IMR-90 (cell line): Measurements from ENCODE around the gene CPED1. TPM values are rescaled to one million over a fixed set of nuclear protein-coding genes. Genes with fewer than 3 reads are reported as not detected.
A peak's percentile ranks its signal among the peaks of the same experiment; 100 is the strongest.

Source experiments
- ATAC-seq: fragments of 200-7000 bp; cut with Tn5 transposase; 2 replicates; pipeline ENCODE4 v1.9.1; 2020; ENCODE audit warnings: low read depth, mild to moderate bottlenecking, moderate library complexity
- BruUV-seq: library from RNA; stranded (reverse); fragments of 400-500 nt; replicated peaks from 2 replicates; lab custom pipeline; 2021; lab: Mats Ljungman, UMichigan
- CTCF ChIA-PET: fragments of 300-600 bp; formaldehyde crosslinking; extraction: SDS; loops from one replicate; lab custom pipeline; 2021; ENCODE audit warnings: antibody characterized with exemption; lab: Yijun Ruan, JAX
- POLR2A ChIA-PET: fragments of 300-600 bp; sonication (Branson Sonifier 250); formaldehyde crosslinking; loops from one replicate; lab custom pipeline; 2022; ENCODE audit warnings: antibody characterized with exemption; ENCODE audit not compliant: unreplicated experiment; lab: Charles Lee
- DNase-seq: peaks from one replicate; pipeline ENCODE4 v3.0.0; 2013
- H2AFZ ChIP-seq: replicated peaks from 2 replicates; pipeline ENCODE3; 2013; ENCODE audit warnings: low read length, mild to moderate bottlenecking; ENCODE audit not compliant: poor library complexity
- H2AK5ac ChIP-seq: 2 replicates; pipeline ENCODE4 v1.6.1; 2013; ENCODE audit warnings: low read depth, low read length, inconsistent platforms
- H2AK9ac ChIP-seq: replicated peaks from 2 replicates; pipeline ENCODE3; 2013; ENCODE audit warnings: mild to moderate bottlenecking, low read depth, low read length, moderate library complexity; ENCODE audit not compliant: poor library complexity
- H2BK120ac ChIP-seq: 2 replicates; pipeline ENCODE4 v1.6.1; 2013; ENCODE audit warnings: low read depth, low read length, inconsistent platforms
- H2BK15ac ChIP-seq: 3 replicates; pipeline ENCODE4 v1.6.1; 2013; ENCODE audit warnings: low read depth, low read length, inconsistent platforms
- H2BK20ac ChIP-seq: 2 replicates; pipeline ENCODE4 v1.6.1; 2013; ENCODE audit warnings: low read depth, mild to moderate bottlenecking, inconsistent platforms, low read length, moderate library complexity
- H2BK5ac ChIP-seq: 2 replicates; pipeline ENCODE4 v1.6.1; 2013; ENCODE audit warnings: mild to moderate bottlenecking, low read depth, low read length, inconsistent platforms; ENCODE audit not compliant: poor library complexity, severe bottlenecking
- H3K14ac ChIP-seq: replicated peaks from 2 replicates; pipeline ENCODE4 v1.6.1; 2013; ENCODE audit warnings: low read depth, low read length, inconsistent platforms
- H3K18ac ChIP-seq: 2 replicates; pipeline ENCODE4 v1.6.1; 2013; ENCODE audit warnings: low read depth, low read length, control low read depth
- H3K23ac ChIP-seq: 2 replicates; pipeline ENCODE4 v1.6.1; 2013; ENCODE audit warnings: low read depth, low read length, inconsistent platforms
- H3K27ac ChIP-seq: 2 replicates; pipeline ENCODE4 v1.5.1; 2013; ENCODE audit warnings: mild to moderate bottlenecking, control low read depth, low read length; ENCODE audit not compliant: insufficient read depth
- H3K27me3 ChIP-seq: 2 replicates; pipeline ENCODE4 v1.6.1; 2013; ENCODE audit warnings: low read length; ENCODE audit not compliant: control insufficient read depth, insufficient read depth
- H3K36me3 ChIP-seq: 2 replicates; pipeline ENCODE4 v1.6.1; 2013; ENCODE audit warnings: low read length, mixed read lengths; ENCODE audit not compliant: control insufficient read depth, insufficient read depth
- H3K4ac ChIP-seq: 2 replicates; pipeline ENCODE4 v1.6.1; 2013; ENCODE audit warnings: low read depth, low read length, inconsistent platforms
- H3K4me1 ChIP-seq: 2 replicates; pipeline ENCODE4 v1.6.1; 2013; ENCODE audit warnings: low read length, mixed read lengths; ENCODE audit not compliant: control insufficient read depth, insufficient read depth
- H3K4me2 ChIP-seq: 2 replicates; pipeline ENCODE4 v1.6.1; 2013; ENCODE audit warnings: low read depth, mild to moderate bottlenecking, control low read depth, low read length, moderate library complexity
- H3K4me3 ChIP-seq: 2 replicates; pipeline ENCODE4 v1.5.1; 2013; ENCODE audit warnings: low read depth, mild to moderate bottlenecking, control low read depth, low read length, moderate library complexity; ENCODE audit not compliant: insufficient read depth
- H3K56ac ChIP-seq: 2 replicates; pipeline ENCODE4 v1.6.1; 2013; ENCODE audit warnings: low read length, inconsistent platforms; ENCODE audit not compliant: insufficient read depth; ENCODE audit errors: extremely low read depth
- H3K79me1 ChIP-seq, 2 experiments: 2 replicates each; pipeline ENCODE4 v1.6.1; 2013; ENCODE audit warnings: low read length in 2 of 2, inconsistent platforms in 1 of 2, low read depth in 1 of 2
- H3K9ac ChIP-seq: 2 replicates; pipeline ENCODE4 v1.6.1; 2013; ENCODE audit warnings: low read depth, low read length, control low read depth
- H3K9me1 ChIP-seq: 2 replicates; pipeline ENCODE4 v1.6.1; 2013; ENCODE audit warnings: low read length, inconsistent platforms; ENCODE audit not compliant: insufficient read depth
- H3K9me3 ChIP-seq: 2 replicates; pipeline ENCODE4 v1.6.1; 2013; ENCODE audit warnings: low read length; ENCODE audit not compliant: control insufficient read depth, insufficient read depth
- H4K20me1 ChIP-seq: 2 replicates; pipeline ENCODE4 v1.6.1; 2013; ENCODE audit warnings: low read length, inconsistent platforms; ENCODE audit not compliant: insufficient read depth
- H4K5ac ChIP-seq: 2 replicates; pipeline ENCODE4 v1.6.1; 2013; ENCODE audit warnings: mild to moderate bottlenecking, low read depth, low read length, control low read depth
- H4K8ac ChIP-seq, 2 experiments: 2 replicates each; pipeline ENCODE4 v1.6.1; 2013; ENCODE audit warnings: low read depth in 2 of 2, low read length in 2 of 2, control low read depth in 1 of 2, inconsistent platforms in 1 of 2
- H4K91ac ChIP-seq: 2 replicates; pipeline ENCODE4 v1.6.1; 2013; ENCODE audit warnings: low read depth, low read length, inconsistent platforms; ENCODE audit not compliant: insufficient read depth
- BHLHE40 ChIP-seq: fragments of 150-350 bp; IDR thresholded peaks from 2 replicates; pipeline ENCODE4 v1.6.1; 2016; ENCODE audit warnings: mild to moderate bottlenecking, low read depth, low read length
- CEBPB ChIP-seq: IDR thresholded peaks from 2 replicates; pipeline ENCODE4 v1.6.1; 2012; ENCODE audit warnings: low read depth, low read length, improper control_type of control experiment
- CTCF ChIP-seq: conservative IDR thresholded peaks from 2 replicates; pipeline ENCODE4 v1.5.1; 2012; ENCODE audit warnings: mild to moderate bottlenecking, low read depth, low read length, improper control_type of control experiment
- ELK1 ChIP-seq: fragments of 150-350 bp; IDR thresholded peaks from 2 replicates; pipeline ENCODE4 v1.6.1; 2016; ENCODE audit warnings: low read depth, mild to moderate bottlenecking, low read length, moderate library complexity, borderline replicate concordance
- MAFK ChIP-seq: IDR thresholded peaks from 2 replicates; pipeline ENCODE4 v1.6.1; 2012; ENCODE audit warnings: low read depth, low read length, improper control_type of control experiment
- MAZ ChIP-seq: IDR thresholded peaks from 2 replicates; pipeline ENCODE4 v1.6.1; 2012; ENCODE audit warnings: low read depth, mild to moderate bottlenecking, low read length, improper control_type of control experiment, moderate library complexity, borderline replicate concordance
- MXI1 ChIP-seq: IDR thresholded peaks from 2 replicates; pipeline ENCODE4 v1.6.1; 2012; ENCODE audit warnings: low read depth, mild to moderate bottlenecking, low read length, moderate library complexity, borderline replicate concordance
- POLR2A ChIP-seq: IDR thresholded peaks from 2 replicates; pipeline ENCODE4 v1.6.1; 2012; ENCODE audit warnings: mild to moderate bottlenecking, low read depth, low read length
- RCOR1 ChIP-seq: IDR thresholded peaks from 2 replicates; pipeline ENCODE4 v1.6.1; 2012; ENCODE audit warnings: mild to moderate bottlenecking, low read length, improper control_type of control experiment; ENCODE audit not compliant: insufficient replicate concordance
- RFX5 ChIP-seq: IDR thresholded peaks from 2 replicates; pipeline ENCODE4 v1.8.0; 2012; ENCODE audit warnings: low read depth, mild to moderate bottlenecking, low read length, moderate library complexity
- SMC3 ChIP-seq: fragments of 150-350 bp; IDR thresholded peaks from 2 replicates; pipeline ENCODE4 v1.6.1; 2016; ENCODE audit warnings: low read depth, mild to moderate bottlenecking, antibody characterized with exemption, low read length, moderate library complexity
- USF2 ChIP-seq: fragments of 150-350 bp; IDR thresholded peaks from 2 replicates; pipeline ENCODE4 v1.6.1; 2017; ENCODE audit warnings: mild to moderate bottlenecking, antibody characterized with exemption, low read length, low read depth
- WGBS, 2 experiments: methylation state at CpG; one replicate each; pipeline versions ENCODE4 v1.1.5 to v1.1.7; 2013; ENCODE audit warnings: missing lambda C conversion rate in 2 of 2; ENCODE audit not compliant: insufficient read length in 1 of 2; ENCODE audit errors: extremely low coverage in 2 of 2; 5-methylcytosine and 5-hydroxymethylcytosine counted together
- dilution Hi-C: fragments of 300-500 bp; cut with HindIII; formaldehyde crosslinking; loops from one replicate; pipeline ENCODE4 v1.14.3; 2018; ENCODE audit warnings: low sequenced_read_pairs; ENCODE audit not compliant: unreplicated experiment
- in situ Hi-C: fragments of 300-500 bp; cut with MboI; formaldehyde crosslinking; loops from 3 replicates; pipeline ENCODE4 v1.14.3; 2019; ENCODE audit warnings: low sequenced_read_pairs, inconsistent platforms, mixed read lengths
- intact Hi-C: fragments of 100-400 bp; cut with micrococcal nuclease; formaldehyde crosslinking; loops from 2 replicates; pipeline ENCODE4 v1.10.0; 2022
- polyA plus RNA-seq, 3 experiments: library from polyadenylated mRNA; depleted of rRNA; stranded (reverse); fragments of >200 nt; gene quantifications; 2 replicates each; pipeline ENCODE4 v1.2.3, GENCODE V29; 2012; ENCODE audit warnings: low replicate concordance in 1 of 3
- total RNA-seq: library from RNA; depleted of rRNA; stranded (reverse); fragments of >200 nt; gene quantifications from 2 replicates; pipeline ENCODE4 v1.2.3, GENCODE V29; 2012

The CPED1 gene
- total and polyA plus RNA-seq, 2 of the 4 experiments (the other 2 are of a cell fraction) = 31.2 to 96.8 TPM

- TF ChIP-seq CEBPB = no peak
Observed at GRCh38 chr7:121077165-121077630, 88.7 kb downstream of the CPED1 start (continued).

GRCh38 chr7:121078701-121079227, 90.3 kb downstream of the CPED1 start:
- no peaks in the 10 kb centered on the region for H4K20me1 ChIP-seq
- peak overlapping the region; percentile 7; the same call in 1 of the 2 replicates for H2BK120ac ChIP-seq
- H3K4me2 ChIP-seq = peak overlapping the region; percentile 8; the same call in 1 of the 2 replicates
- dilution Hi-C loops (loop anchor here (25.0 kb wide), 1 partner anchor 91 kb away; the partner anchor contains the start of gene CPED1), in situ Hi-C loops (loop anchor here (5.0 kb wide), 1 partner anchor 86 kb away; no protein-coding TSS in a partner anchor), intact Hi-C loops (no loop called here)
- H2BK15ac ChIP-seq = peak overlapping the region; percentile 52; the same call in 2 of the 3 replicates
- H2AK5ac ChIP-seq = peak overlapping the region; percentile 70; the same call in 1 of the 2 replicates
- no peaks in the 10 kb centered on the region for H3K9me3 ChIP-seq
- peaks cover 11% of the 10 kb centered on the region for H3K9me1 ChIP-seq
- peak overlapping the region; percentile 33; the same call in 1 of the 2 replicates for H3K18ac ChIP-seq
- DNase-seq = no peak
- no peak overlapping the region for H3K4me3 ChIP-seq
- H4K8ac ChIP-seq = peak overlapping the region in 1 of 2 experiments; percentile 54; a peak in 1 of 4 replicates
- peak overlapping the region; percentile 57; the same call in 1 of the 2 replicates for H3K14ac ChIP-seq
- H3K4me1 ChIP-seq = peaks cover 12% of the 10 kb centered on the region
- H3K4ac ChIP-seq = peak overlapping the region; percentile 76; the same call in 1 of the 2 replicates
- BruUV-seq = no TSS peak
- peaks cover 28 to 53% of the 10 kb centered on the region in 2 experiments for H3K79me1 ChIP-seq
- H3K9ac ChIP-seq = no peak overlapping the region
- peak overlapping the region; percentile 8 for H2BK20ac ChIP-seq
- no peaks in the 10 kb centered on the region for H3K27me3 ChIP-seq
- H3K27ac ChIP-seq = no peak overlapping the region
- ChIA-PET CTCF (no interaction called here), POLR2A (no interaction called here)
- no peak overlapping the region for H2AK9ac ChIP-seq
- no peak for ATAC-seq
- H2AFZ ChIP-seq = no peak overlapping the region
- H4K5ac ChIP-seq = peak overlapping the region; percentile 4; the same call in 1 of the 2 replicates
- H3K56ac ChIP-seq = no peak overlapping the region
- H3K23ac ChIP-seq = peak overlapping the region; percentile 64; the same call in 1 of the 2 replicates
- H4K91ac ChIP-seq = no peak overlapping the region
- WGBS, 2 experiments = no CpG with 5 or more reads among the region's 2 CpGs
- H3K36me3 ChIP-seq = no peaks in the 10 kb centered on the region
- peak overlapping the region; percentile 70 for H2BK5ac ChIP-seq
- TF ChIP-seq BHLHE40 (no peak), CTCF (no peak), MXI1 (no peak), ELK1 (no peak), USF2 (no peak), SMC3 (no peak), MAFK (no peak), RFX5 (no peak), RCOR1 (no peak), POLR2A (no peak), MAZ (no peak)
